WTC11 (cell line): ENCODE measurements around the gene MYO5B.

Source experiments
- RELA ChIP-seq: sonication (generic); formaldehyde crosslinking; IDR thresholded peaks from 2 replicates; pipeline ENCODE4 v1.8.1; 2022; ENCODE audit warnings: missing genetic modification reagents, mild to moderate bottlenecking, borderline replicate concordance
- ZBTB21 ChIP-seq: sonication (generic); formaldehyde crosslinking; IDR thresholded peaks from 2 replicates; pipeline ENCODE4 v1.8.1; 2023; ENCODE audit warnings: mild to moderate bottlenecking, missing genetic modification reagents, borderline replicate concordance
- ZNF317 ChIP-seq: sonication (generic); formaldehyde crosslinking; IDR thresholded peaks from 2 replicates; pipeline ENCODE4 v1.8.1; 2023; ENCODE audit warnings: low read depth, mild to moderate bottlenecking, moderate library complexity, missing genetic modification reagents, borderline replicate concordance
- TF ChIP-seq, protein P1 (sequence below): sonication (generic); formaldehyde crosslinking; IDR thresholded peaks from 2 replicates; pipeline ENCODE4 v1.8.0; 2022; ENCODE audit warnings: mild to moderate bottlenecking, missing genetic modification reagents
- TF ChIP-seq, protein P2 (sequence below): fragments of 200-600 bp; IDR thresholded peaks from 2 replicates; pipeline ENCODE4 v1.8.0; 2022; ENCODE audit warnings: antibody characterized with exemption
- TF ChIP-seq, protein P3 (sequence below): sonication (generic); formaldehyde crosslinking; IDR thresholded peaks from 2 replicates; pipeline ENCODE4 v1.8.1; 2023; ENCODE audit warnings: mild to moderate bottlenecking, missing genetic modification reagents

- TF ChIP-seq, protein P1, sequence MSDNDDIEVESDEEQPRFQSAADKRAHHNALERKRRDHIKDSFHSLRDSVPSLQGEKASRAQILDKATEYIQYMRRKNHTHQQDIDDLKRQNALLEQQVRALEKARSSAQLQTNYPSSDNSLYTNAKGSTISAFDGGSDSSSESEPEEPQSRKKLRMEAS (CRISPR knock-in tag) = no peak
- TF ChIP-seq, protein P2, sequence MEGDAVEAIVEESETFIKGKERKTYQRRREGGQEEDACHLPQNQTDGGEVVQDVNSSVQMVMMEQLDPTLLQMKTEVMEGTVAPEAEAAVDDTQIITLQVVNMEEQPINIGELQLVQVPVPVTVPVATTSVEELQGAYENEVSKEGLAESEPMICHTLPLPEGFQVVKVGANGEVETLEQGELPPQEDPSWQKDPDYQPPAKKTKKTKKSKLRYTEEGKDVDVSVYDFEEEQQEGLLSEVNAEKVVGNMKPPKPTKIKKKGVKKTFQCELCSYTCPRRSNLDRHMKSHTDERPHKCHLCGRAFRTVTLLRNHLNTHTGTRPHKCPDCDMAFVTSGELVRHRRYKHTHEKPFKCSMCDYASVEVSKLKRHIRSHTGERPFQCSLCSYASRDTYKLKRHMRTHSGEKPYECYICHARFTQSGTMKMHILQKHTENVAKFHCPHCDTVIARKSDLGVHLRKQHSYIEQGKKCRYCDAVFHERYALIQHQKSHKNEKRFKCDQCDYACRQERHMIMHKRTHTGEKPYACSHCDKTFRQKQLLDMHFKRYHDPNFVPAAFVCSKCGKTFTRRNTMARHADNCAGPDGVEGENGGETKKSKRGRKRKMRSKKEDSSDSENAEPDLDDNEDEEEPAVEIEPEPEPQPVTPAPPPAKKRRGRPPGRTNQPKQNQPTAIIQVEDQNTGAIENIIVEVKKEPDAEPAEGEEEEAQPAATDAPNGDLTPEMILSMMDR = no peak
- no peak for TF ChIP-seq ZNF317 (CRISPR knock-in tag)
- TF ChIP-seq, protein P3, sequence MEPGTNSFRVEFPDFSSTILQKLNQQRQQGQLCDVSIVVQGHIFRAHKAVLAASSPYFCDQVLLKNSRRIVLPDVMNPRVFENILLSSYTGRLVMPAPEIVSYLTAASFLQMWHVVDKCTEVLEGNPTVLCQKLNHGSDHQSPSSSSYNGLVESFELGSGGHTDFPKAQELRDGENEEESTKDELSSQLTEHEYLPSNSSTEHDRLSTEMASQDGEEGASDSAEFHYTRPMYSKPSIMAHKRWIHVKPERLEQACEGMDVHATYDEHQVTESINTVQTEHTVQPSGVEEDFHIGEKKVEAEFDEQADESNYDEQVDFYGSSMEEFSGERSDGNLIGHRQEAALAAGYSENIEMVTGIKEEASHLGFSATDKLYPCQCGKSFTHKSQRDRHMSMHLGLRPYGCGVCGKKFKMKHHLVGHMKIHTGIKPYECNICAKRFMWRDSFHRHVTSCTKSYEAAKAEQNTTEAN (CRISPR knock-in tag) = no peak
- TF ChIP-seq ZBTB21 (CRISPR knock-in tag) = no peak
- no peak for TF ChIP-seq RELA (CRISPR knock-in tag)
Measured at GRCh38 chr18:50187659-50188058, 7.3 kb downstream of the MYO5B start.
